Ovary (tissue), 9 donors: ENCODE measurements around the gene CWC27. TPM values are rescaled to one million over a fixed set of nuclear protein-coding genes. Genes with fewer than 3 reads are reported as not detected.

ENCODE experiments used
- DNase-seq, 5 donors: peaks; one replicate each; pipeline ENCODE4 v3.0.0-alpha.2; 2019 to 2020
- H3K27ac ChIP-seq, 2 donors: fragments of 200-600 bp; one replicate each; pipeline versions ENCODE4 v1.5.1 to v1.8.0; 2019 to 2022
- H3K27me3 ChIP-seq: fragments of 200-600 bp; one replicate; pipeline ENCODE4 v1.8.0; 2022
- H3K36me3 ChIP-seq: fragments of 200-600 bp; sonication (generic); one replicate; pipeline ENCODE4 v1.5.1; 2019
- H3K4me1 ChIP-seq: one replicate; pipeline ENCODE4 v1.8.1; 2013; ENCODE audit warnings: mild to moderate bottlenecking, moderate library complexity; ENCODE audit not compliant: insufficient read depth
- H3K4me3 ChIP-seq: fragments of 200-600 bp; sonication (generic); one replicate; pipeline ENCODE4 v1.5.1; 2017
- H3K9me3 ChIP-seq, 2 donors: fragments of 200-600 bp in 1 of 2; sonication (generic) in 1 of 2; one replicate each; pipeline versions ENCODE4 v1.5.1 to v1.8.1; 2013 to 2019; ENCODE audit warnings: mild to moderate bottlenecking in 1 of 2, moderate library complexity in 1 of 2
- CTCF ChIP-seq, 3 donors: fragments of 450-650 bp in 2 of 3; fragments of 200-600 bp in 1 of 3; IDR thresholded peaks; one replicate each; pipeline versions ENCODE4 v1.5.1 to v1.8.0; 2016 to 2022; ENCODE audit warnings: antibody characterized with exemption in 3 of 3, mild to moderate bottlenecking in 1 of 3
- EP300 ChIP-seq: sonication (generic); formaldehyde crosslinking; IDR thresholded peaks from one replicate; pipeline ENCODE4 v1.6.1; 2017; ENCODE audit warnings: antibody characterized with exemption
- POLR2A ChIP-seq: fragments of 450-650 bp; IDR thresholded peaks from one replicate; pipeline ENCODE4 v1.6.1; 2017; ENCODE audit warnings: antibody characterized with exemption, mild to moderate bottlenecking, moderate library complexity
- WGBS, 3 donors: extraction: QIAGEN DNeasy Blood & Tissue Kit in 1 of 3; methylation state at CpG; one replicate each; pipeline versions ENCODE4 v1.1.5 to v1.1.7; 2013 to 2017; 5-methylcytosine and 5-hydroxymethylcytosine counted together
- intact Hi-C, 4 donors: fragments of 100-400 bp; cut with DNase I; formaldehyde crosslinking; loops; one replicate each; pipeline versions ENCODE4 v1.11.0 to v1.15.1; 2022 to 2023
- polyA plus RNA-seq, 2 donors: library from polyadenylated mRNA; stranded (reverse); fragments of 200-250 nt in 1 of 2; fragments of 350-450 nt in 1 of 2; fragmentation: Illumina TruSeq in 1 of 2; extraction: RNeasy Lipid Tissue Mini Kit (QIAGEN cat#74804) in 1 of 2; gene quantifications; one replicate each; pipeline ENCODE4 v1.2.3, GENCODE V29; 2013 to 2014
- total RNA-seq, 7 donors: library from RNA; depleted of rRNA in 2 of 7; stranded (reverse); fragments of >200 nt in 2 of 7; fragmentation: NEBNext Ultra II Directional in 3 of 7; extraction: Animal tissue kit (Norgen Biotek cat#: 25700) in 3 of 7; gene quantifications; one replicate each; pipeline versions ENCODE4 v1.1.0 to v1.2.4, GENCODE V29; 2016 to 2023
- donor health status: DM: no; HTN: no; CAD: no; lungs with moderate emphysema.
- donor health status: DM: no; HTN: no; CAD: no.
- donor health status: Bipolar disorder and iron deficiency.
- donor health status: DM: yes; HTN: yes; CAD: no.
- donor health status: DM: no; HTN: no; CAD: no.
- donor health status: DM: yes; HTN: yes; CAD: no.

CWC27 gene
- total and polyA plus RNA-seq, 9 donors = 10.0 to 23.1 (median 18.9) TPM

GRCh38 chr5:64939772-64940510 is 171.2 kb downstream of the CWC27 start:
- no peaks in the 10 kb centered on the region for H3K27me3 ChIP-seq
- TF ChIP-seq CTCF (IDR thresholded peaks at IDR 0.05) (no peak), POLR2A (no peak), EP300 (no peak)
- no peak overlapping the region for H3K4me3 ChIP-seq
- H3K4me1 ChIP-seq = peaks cover 5% of the 10 kb centered on the region
- no peaks in the 10 kb centered on the region for H3K9me3 ChIP-seq
- H3K27ac ChIP-seq = no peak overlapping the region
- no peaks in the 10 kb centered on the region for H3K36me3 ChIP-seq
- WGBS, 3 donors = 47 to 52% (median 52%) methylated on average over 17 of the region's 17 CpGs
- intact Hi-C loops = no loop called here
- peak; percentile 10 to 52 (median 28) for DNase-seq

GRCh38 chr5:64942460-64942859 is 173.7 kb downstream of the CWC27 start:
- intact Hi-C loops = no loop called here
- WGBS, 3 donors = 9 to 38% (median 23%) methylated on average over 4 of the region's 4 CpGs
- DNase-seq = no peak
- TF ChIP-seq CTCF (IDR thresholded peaks at IDR 0.05) (no peak), POLR2A (no peak), EP300 (no peak)
- H3K9me3 ChIP-seq = no peaks in the 10 kb centered on the region
- H3K27me3 ChIP-seq = no peaks in the 10 kb centered on the region
- peaks cover 5% of the 10 kb centered on the region for H3K4me1 ChIP-seq
- no peak overlapping the region for H3K27ac ChIP-seq
- H3K36me3 ChIP-seq = no peaks in the 10 kb centered on the region
- H3K4me3 ChIP-seq = no peak overlapping the region

DNA sequence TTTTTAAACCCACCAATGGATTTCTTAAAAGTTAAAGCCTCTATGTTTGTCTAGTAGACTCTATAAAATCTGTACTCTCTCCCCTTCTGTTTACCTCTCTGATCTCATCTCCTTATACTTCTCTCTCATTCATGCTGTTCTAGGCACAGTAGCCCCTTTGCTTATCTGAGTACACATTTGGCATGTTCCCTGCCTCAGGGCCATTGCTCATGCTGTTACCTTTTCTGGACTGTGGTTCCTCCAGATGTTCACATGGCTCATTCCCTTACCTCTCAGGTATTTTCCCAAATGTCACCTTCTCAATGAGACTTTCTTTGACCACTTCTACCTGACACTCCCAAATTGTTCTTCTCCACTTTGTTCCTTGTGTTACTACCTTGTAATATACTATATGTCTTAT is 176.1 kb downstream of the CWC27 start:
- Histone ChIP-seq H3K4me1 (peaks cover 4% of the 10 kb centered on the region), H3K36me3 (no peaks in the 10 kb centered on the region), H3K27ac (no peak overlapping the region), H3K27me3 (no peaks in the 10 kb centered on the region), H3K4me3 (no peak overlapping the region), H3K9me3 (no peaks in the 10 kb centered on the region)
- TF ChIP-seq POLR2A (no peak), CTCF (IDR thresholded peaks at IDR 0.05) (no peak), EP300 (no peak)
- intact Hi-C loops = no loop called here
- DNase-seq = no peak

GRCh38 chr5:64947031-64947430 is 178.3 kb downstream of the CWC27 start:
- TF ChIP-seq EP300 (no peak), POLR2A (no peak)
- Histone ChIP-seq H3K27me3 (no peaks in the 10 kb centered on the region), H3K36me3 (no peaks in the 10 kb centered on the region), H3K4me1 (no peaks in the 10 kb centered on the region), H3K4me3 (no peak overlapping the region), H3K27ac (no peak overlapping the region), H3K9me3 (no peaks in the 10 kb centered on the region)
- DNase-seq = no peak
- intact Hi-C loops = no loop called here
- WGBS, 3 donors = 67 to 82% (median 79%) methylated on average over 1 of the region's 1 CpG

DNA sequence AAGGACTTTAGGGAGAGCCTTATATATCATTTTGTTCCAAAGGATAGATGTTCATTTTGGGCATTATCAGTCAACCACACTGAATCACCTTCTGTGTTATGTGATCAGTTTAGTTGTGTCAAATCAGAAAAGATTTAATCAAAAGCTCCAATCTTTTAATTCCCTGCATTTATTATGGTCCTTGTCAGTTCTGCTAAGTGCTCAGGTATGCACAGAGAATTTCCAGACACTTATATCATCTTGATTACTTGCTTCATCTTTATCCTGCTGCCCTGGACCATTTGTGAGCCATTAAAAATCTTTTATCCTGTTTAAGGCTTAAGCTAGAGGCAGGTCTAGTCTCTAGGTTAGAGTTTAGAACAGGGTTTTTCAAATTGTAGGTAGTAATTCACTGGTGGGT is 179.1 kb downstream of the CWC27 start:
- no peak overlapping the region for H3K4me3 ChIP-seq
- H3K27me3 ChIP-seq = no peaks in the 10 kb centered on the region
- DNase-seq = no peak
- no peaks in the 10 kb centered on the region for H3K4me1 ChIP-seq
- TF ChIP-seq EP300 (no peak), POLR2A (no peak), CTCF (IDR thresholded peaks at IDR 0.05) (no peak)
- intact Hi-C loops = no loop called here
- no peaks in the 10 kb centered on the region for H3K9me3 ChIP-seq
- no peak overlapping the region for H3K27ac ChIP-seq
- no peaks in the 10 kb centered on the region for H3K36me3 ChIP-seq
